ENCODE measurements around the gene PTBP1. TPM values are rescaled to one million over a fixed set of nuclear protein-coding genes. Genes with fewer than 3 reads are reported as not detected.

The PTBP1 gene
- total and polyA plus RNA-seq, 2 of the 13 experiments (the other 11 are each of a cell fraction or from before 2014, with no cell fraction given), result 195 to 288 TPM

GRCh38 chr19:782185-782877 is 14.9 kb upstream of the PTBP1 start:
- intact Hi-C loops (cut with micrococcal nuclease; ENCODE audit: unreplicated experiment) (loop anchor here (10.0 kb wide), 1 partner anchor 212 kb away; no protein-coding TSS in a partner anchor), in situ Hi-C loops (cut with HindIII; ENCODE audit: extremely low pct_ligation_motif_present, low pct_unique_long_range_greater_than_20kb) (no loop called here)
- peaks cover 5% of the 10 kb centered on the region for H3K79me2 ChIP-seq (ENCODE audit: insufficient read depth, low read length)
- no peak overlapping the region for H2AFZ ChIP-seq (ENCODE audit: low read length)
- ChIA-PET POLR2A (interaction anchor here (1.0 to 2.2 kb wide), 7 partner anchors 9 to 79 kb away, joined by 3 to 11 read pairs (median 3); partner anchors contain the start of gene PTBP1), CTCF (ENCODE audit: low intra/inter-chr PET ratio, low total read pairs) (interaction anchor here (0.8 kb wide), 1 partner anchor 11 kb away, joined by 3 read pairs; no protein-coding TSS in a partner anchor)
- H3K9ac ChIP-seq (ENCODE audit: insufficient read depth, low read depth, low read length), result peak overlapping the region; percentile 72
- H3K4me2 ChIP-seq (ENCODE audit: low read depth, low read length), result peak overlapping the region; percentile 83
- peak; percentile 89 for DNase-seq (ENCODE audit: low spot score)
- H3K9me3 ChIP-seq (ENCODE audit: low read length), result no peaks in the 10 kb centered on the region
- H3K4me3 ChIP-seq (replicated peaks in 1 of 3; ENCODE audit: insufficient read depth in 1 of 3, low read depth in 2 of 3, low read length in 3 of 3), result peak overlapping the region; percentile 74 to 86 (median 76)
- BruUV-seq (replicated peaks), result TSS peak; percentile 76
- no peaks in the 10 kb centered on the region for H4K20me1 ChIP-seq (ENCODE audit: insufficient read depth, low read length)
- H3K36me3 ChIP-seq (replicated peaks in 1 of 2; ENCODE audit: control insufficient read depth in 1 of 2, insufficient read depth in 2 of 2, low read length in 2 of 2), result no peaks in the 10 kb centered on the region
- H3K27me3 ChIP-seq (ENCODE audit: control insufficient read depth in 1 of 2, insufficient read depth in 2 of 2, low read length in 2 of 2), result no peaks in the 10 kb centered on the region
- peaks cover 56% of the 10 kb centered on the region for H3K4me1 ChIP-seq (ENCODE audit: insufficient read depth, low read length)
- ATAC-seq, result peak; percentile 85
- under 1% methylated on average over 21 of the region's 29 CpGs for WGBS (ENCODE audit: low lambda C conversion rate)
- peak; percentile 95 for FAIRE-seq
- H3K27ac ChIP-seq (ENCODE audit: extremely low read length, insufficient read depth, low read length), result peak overlapping the region; percentile 85
- TF ChIP-seq U2AF1 (optimal IDR thresholded peaks at IDR 0.05; ENCODE audit: low read depth, low read length) (no peak), THAP7 (CRISPR knock-in tag; IDR thresholded peaks at IDR 0.05) (no peak), KDM1A (CRISPR knock-in tag; IDR thresholded peaks at IDR 0.05) (no peak), RXRB (CRISPR knock-in tag; IDR thresholded peaks at IDR 0.05; ENCODE audit: borderline replicate concordance) (peak; percentile 52; the same call in 1 of the 2 replicates), NR2F2 (IDR thresholded peaks at IDR 0.05; ENCODE audit: borderline replicate concordance, low read depth) (no peak), RFX1 (IDR thresholded peaks at IDR 0.05) (no peak), SKI (IDR thresholded peaks at IDR 0.05; ENCODE audit: partially characterized antibody) (peak; percentile 33), ZNF101 (CRISPR knock-in tag; IDR thresholded peaks at IDR 0.05; ENCODE audit: borderline replicate concordance, low read depth) (no peak), BORCS8-MEF2B (CRISPR knock-in tag; IDR thresholded peaks at IDR 0.05) (no peak), LRRFIP1 (CRISPR knock-in tag; conservative IDR thresholded peaks at IDR 0.05) (no peak)
- TF ChIP-seq, protein P1, sequence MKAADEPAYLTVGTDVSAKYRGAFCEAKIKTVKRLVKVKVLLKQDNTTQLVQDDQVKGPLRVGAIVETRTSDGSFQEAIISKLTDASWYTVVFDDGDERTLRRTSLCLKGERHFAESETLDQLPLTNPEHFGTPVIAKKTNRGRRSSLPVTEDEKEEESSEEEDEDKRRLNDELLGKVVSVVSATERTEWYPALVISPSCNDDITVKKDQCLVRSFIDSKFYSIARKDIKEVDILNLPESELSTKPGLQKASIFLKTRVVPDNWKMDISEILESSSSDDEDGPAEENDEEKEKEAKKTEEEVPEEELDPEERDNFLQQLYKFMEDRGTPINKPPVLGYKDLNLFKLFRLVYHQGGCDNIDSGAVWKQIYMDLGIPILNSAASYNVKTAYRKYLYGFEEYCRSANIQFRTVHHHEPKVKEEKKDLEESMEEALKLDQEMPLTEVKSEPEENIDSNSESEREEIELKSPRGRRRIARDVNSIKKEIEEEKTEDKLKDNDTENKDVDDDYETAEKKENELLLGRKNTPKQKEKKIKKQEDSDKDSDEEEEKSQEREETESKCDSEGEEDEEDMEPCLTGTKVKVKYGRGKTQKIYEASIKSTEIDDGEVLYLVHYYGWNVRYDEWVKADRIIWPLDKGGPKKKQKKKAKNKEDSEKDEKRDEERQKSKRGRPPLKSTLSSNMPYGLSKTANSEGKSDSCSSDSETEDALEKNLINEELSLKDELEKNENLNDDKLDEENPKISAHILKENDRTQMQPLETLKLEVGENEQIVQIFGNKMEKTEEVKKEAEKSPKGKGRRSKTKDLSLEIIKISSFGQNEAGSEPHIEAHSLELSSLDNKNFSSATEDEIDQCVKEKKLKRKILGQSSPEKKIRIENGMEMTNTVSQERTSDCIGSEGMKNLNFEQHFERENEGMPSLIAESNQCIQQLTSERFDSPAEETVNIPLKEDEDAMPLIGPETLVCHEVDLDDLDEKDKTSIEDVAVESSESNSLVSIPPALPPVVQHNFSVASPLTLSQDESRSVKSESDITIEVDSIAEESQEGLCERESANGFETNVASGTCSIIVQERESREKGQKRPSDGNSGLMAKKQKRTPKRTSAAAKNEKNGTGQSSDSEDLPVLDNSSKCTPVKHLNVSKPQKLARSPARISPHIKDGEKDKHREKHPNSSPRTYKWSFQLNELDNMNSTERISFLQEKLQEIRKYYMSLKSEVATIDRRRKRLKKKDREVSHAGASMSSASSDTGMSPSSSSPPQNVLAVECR (CRISPR knock-in tag; IDR thresholded peaks at IDR 0.05; ENCODE audit: borderline replicate concordance), result peak; percentile 65; the same call in 1 of the 2 replicates
- TF ChIP-seq, protein P2, sequence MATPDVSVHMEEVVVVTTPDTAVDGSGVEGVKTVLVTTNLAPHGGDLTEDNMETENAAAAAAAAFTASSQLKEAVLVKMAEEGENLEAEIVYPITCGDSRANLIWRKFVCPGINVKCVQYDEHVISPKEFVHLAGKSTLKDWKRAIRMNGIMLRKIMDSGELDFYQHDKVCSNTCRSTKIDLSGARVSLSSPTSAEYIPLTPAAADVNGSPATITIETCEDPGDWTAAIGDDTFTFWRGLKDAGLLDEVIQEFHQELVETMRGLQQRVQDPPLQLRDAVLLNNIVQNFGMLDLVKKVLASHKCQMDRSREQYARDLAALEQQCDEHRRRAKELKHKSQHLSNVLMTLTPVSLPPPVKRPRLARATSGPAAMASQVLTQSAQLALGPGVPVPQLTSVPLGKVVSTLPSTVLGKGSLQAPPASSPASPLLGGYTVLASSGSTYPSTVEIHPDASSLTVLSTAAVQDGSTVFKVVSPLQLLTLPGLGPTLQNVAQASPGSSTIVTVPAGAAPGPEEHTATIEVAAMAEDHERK (CRISPR knock-in tag; IDR thresholded peaks at IDR 0.05; ENCODE audit: low read depth), result no peak
- TF ChIP-seq, protein P3, sequence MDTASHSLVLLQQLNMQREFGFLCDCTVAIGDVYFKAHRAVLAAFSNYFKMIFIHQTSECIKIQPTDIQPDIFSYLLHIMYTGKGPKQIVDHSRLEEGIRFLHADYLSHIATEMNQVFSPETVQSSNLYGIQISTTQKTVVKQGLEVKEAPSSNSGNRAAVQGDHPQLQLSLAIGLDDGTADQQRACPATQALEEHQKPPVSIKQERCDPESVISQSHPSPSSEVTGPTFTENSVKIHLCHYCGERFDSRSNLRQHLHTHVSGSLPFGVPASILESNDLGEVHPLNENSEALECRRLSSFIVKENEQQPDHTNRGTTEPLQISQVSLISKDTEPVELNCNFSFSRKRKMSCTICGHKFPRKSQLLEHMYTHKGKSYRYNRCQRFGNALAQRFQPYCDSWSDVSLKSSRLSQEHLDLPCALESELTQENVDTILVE (CRISPR knock-in tag; IDR thresholded peaks at IDR 0.05), result peak; percentile 7; the same call in 1 of the 2 replicates
